GM18499 (cell line): ENCODE results near the gene RGS6.

Source experiments
- ATAC-seq: cut with Tn5 transposase; IDR thresholded peaks from one replicate; pipeline ENCODE4 v1.9.1; 2021; ENCODE audit warnings: moderate number of reproducible peaks; ENCODE audit not compliant: insufficient read depth, unreplicated experiment

The RGS6 gene

DNA sequence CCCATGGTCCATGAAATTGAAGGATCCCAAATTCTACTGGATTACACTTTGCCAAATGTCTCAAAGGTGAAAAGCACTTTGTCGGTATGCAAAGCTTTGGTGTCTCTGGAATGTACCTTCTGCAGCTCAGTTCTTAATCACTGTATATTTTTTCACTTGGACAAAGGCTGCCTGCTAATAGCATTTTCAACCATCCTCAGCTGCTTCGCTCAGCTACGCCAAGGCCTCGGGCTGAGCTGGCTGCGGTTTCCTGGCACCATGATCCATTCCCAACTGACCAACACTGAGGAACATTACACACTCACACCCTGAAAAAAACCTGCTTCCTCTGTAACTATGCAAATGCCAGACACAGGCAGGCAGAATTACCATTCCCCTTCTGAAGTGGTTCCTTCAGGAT is 626.5 kb downstream of the RGS6 start:
- no peak for ATAC-seq

- ATAC-seq: no peak
Observed at GRCh38 chr14:72559202-72559601, 627.0 kb downstream of the RGS6 start.

GRCh38 chr14:72559669-72560255 is 627.5 kb downstream of the RGS6 start:
- ATAC-seq: no peak

DNA sequence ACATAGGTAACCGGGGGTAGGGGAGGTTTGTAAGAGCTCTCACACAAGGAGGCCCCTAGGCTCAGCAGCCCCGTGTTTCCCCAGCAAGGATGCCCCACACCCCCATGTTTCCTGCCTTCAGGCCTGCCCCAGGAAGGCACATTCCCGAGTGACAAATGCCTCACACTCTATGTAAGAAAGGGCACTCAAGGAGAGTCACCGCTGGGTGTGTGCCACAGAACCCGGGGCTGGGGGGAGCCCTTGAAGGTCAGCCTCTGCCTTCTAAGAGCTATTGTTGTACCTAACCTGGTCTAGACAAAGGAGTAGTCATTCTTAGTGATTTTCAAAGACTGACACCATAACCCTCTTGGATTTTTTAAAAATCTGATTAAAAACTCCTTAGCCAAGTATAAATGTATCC is 628.1 kb downstream of the RGS6 start:
- ATAC-seq: no peak

- ATAC-seq: no peak
Observed at GRCh38 chr14:72560889-72561493, 628.8 kb downstream of the RGS6 start.

GRCh38 chr14:72562300-72562699 is 630.1 kb downstream of the RGS6 start:
- no peak for ATAC-seq

- ATAC-seq: no peak
Observed at GRCh38 chr14:72563676-72564075, 631.4 kb downstream of the RGS6 start.

DNA sequence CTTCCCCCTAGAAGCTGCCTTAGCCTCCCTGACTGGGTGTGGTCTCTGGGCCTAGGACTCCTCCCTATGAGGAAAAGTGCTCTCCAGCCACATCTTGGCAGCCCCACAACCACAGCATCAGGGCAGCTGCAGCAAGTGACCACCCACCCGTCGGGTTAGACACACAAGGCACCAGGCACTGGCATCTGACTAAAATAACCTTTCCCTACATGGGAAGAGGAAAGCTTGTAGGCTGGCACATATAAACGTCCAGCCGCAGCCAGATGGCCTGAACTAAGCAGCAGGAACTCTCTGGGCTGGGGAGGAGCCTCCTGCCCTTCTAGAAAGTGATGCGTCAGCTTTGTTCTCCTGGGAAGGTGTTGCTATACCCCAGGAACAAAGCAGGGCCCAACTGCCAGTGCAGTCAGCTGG is 632.9 kb downstream of the RGS6 start:
- ATAC-seq: no peak

- no peak for ATAC-seq
Observed at GRCh38 chr14:72565917-72566316, 633.7 kb downstream of the RGS6 start.

DNA sequence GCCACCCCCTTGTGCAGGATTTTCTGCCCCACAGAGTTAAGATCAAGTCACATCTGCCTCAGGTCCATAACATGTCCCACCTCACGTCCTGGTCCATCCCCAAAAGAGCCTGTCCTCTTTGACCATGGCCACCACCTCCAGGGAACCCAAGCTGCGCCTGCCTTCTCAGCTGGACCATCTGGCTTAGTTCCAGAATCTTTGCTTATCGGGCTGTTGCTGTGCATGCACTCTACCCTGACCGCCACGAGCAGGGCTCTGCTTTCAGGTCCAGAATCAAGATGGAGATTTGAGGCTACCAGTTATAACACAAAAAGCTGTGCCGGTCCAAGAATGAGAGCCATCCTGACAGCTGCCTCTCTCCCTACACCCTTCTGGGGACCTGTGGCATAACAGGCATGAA is 635.0 kb downstream of the RGS6 start:
- no peak for ATAC-seq

GRCh38 chr14:72568296-72568992 is 636.2 kb downstream of the RGS6 start:
- no peak for ATAC-seq

DNA sequence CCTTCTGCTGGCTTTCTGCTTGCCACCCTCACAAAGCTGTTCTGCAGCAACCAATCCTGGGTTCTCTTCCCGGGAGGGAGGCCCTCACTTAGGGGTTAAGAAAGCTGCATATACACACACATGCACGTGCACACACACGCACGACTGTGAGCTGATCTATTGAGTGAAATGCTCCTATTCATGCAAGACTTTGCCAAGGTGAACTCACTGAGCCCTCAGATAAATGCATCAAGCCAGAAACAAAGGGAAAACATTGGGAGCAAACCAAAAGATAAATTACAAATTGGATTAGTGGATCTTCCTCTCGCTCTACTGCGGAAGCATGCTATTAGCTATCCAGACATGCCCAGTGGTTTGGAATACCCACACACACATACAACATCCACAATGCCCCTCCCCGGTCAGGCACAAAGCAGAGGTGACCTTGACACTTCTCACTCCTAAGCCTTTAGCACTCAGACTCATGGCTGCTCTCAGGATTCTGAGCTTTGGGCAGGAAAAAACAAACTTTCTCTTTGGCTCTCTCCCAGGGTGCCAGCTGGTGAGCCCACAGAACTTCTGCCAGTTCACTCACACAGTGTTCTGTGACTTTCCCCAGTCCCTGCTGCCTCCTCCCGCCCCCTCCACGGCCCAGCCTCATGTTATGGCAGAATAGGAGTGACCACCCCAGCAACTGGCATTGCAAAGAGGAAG is 641.6 kb downstream of the RGS6 start:
- ATAC-seq: no peak

- ATAC-seq: no peak
Observed at GRCh38 chr14:72574715-72575114, 642.5 kb downstream of the RGS6 start.

- no peak for ATAC-seq
Observed at GRCh38 chr14:72576258-72576657, 644.0 kb downstream of the RGS6 start.

- no peak for ATAC-seq
Observed at GRCh38 chr14:72577521-72577920, 645.3 kb downstream of the RGS6 start.

GRCh38 chr14:72578514-72578913 is 646.3 kb downstream of the RGS6 start:
- no peak for ATAC-seq

GRCh38 chr14:72582582-72582981 is 650.4 kb downstream of the RGS6 start:
- ATAC-seq: no peak

DNA sequence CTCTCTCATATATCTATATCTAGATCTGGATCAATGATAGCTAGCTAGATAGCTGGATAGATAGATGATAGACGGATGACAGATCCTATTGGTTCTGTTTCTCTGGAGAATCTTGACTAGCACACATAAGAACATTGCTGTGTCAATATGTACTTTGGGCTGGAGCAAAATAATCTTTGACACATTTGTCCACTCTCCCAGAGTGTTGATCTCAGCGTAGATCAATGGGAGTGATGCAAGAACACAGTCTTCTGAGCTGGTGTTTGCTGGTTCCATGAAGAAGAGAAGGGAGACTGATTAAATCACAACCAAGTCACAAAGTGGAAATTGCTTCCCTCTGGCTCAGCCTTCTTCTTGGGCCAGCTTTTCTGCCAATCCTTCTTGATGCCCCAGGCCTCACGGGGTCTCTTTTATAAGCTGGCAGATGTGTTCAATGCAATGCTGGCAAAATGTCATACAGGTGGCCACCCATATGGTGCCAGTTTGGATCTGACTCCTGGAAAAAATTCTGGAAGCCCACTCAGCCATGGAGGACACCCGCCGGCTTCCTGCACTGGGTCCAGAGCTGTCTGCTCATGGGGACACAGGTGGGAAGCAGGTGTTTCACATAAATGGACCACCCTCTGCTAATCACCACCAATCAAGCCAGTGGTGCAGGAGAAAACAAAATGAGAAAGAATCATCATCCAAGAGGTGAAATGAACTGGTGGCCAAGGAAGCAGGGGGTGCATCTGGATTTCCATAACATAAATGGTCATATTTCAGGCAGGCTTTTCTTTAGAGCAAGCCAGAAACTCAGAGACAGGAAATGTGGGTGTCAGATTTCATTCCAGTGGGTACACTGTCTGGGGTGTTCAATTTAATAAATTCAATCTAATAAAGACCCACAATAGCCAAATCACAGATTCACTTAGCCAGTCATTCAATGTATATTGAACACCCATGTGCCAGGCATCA is 651.4 kb downstream of the RGS6 start:
- ATAC-seq: no peak

DNA sequence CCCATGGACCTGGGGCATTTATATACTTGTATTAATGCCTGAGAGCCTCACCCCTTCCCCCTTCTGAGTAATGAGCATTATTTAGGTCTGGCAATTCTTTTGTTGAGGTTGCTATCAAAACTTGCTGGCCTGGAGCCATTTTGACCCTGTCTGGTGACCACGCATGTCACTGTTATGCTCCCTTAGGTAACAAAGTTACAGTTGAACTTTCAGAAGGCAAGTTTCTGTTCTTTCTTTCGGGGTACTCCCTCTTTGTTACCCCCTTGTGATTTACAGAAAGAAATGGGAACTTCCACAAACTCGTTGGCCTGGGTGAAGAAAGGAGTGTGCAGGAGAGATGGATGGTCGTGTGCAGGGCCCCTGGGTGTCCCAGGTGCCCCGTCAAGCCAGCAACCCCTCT is 656.3 kb downstream of the RGS6 start:
- ATAC-seq: no peak

- no peak for ATAC-seq
Observed at GRCh38 chr14:72589652-72590051, 657.4 kb downstream of the RGS6 start.
